Mesendoderm (in vitro differentiated cells): Measurements from ENCODE around the gene HAPLN2. TPM values are rescaled to one million over a fixed set of nuclear protein-coding genes. Genes with fewer than 3 reads are reported as not detected.

Experiments
- DNase-seq: peaks from one replicate; pipeline ENCODE4 v3.0.0; 2013
- H2AK5ac ChIP-seq: 2 replicates; pipeline ENCODE4 v1.6.1; 2013; ENCODE audit warnings: low read length, inconsistent platforms
- H2BK120ac ChIP-seq: 2 replicates; pipeline ENCODE4 v1.6.1; 2013; ENCODE audit warnings: low read depth, mild to moderate bottlenecking, low read length, moderate library complexity, mixed read lengths
- H2BK15ac ChIP-seq: replicated peaks from 2 replicates; pipeline ENCODE4 v1.6.1; 2013; ENCODE audit warnings: low read depth, mild to moderate bottlenecking, moderate library complexity
- H2BK5ac ChIP-seq: 2 replicates; pipeline ENCODE4 v1.6.1; 2013; ENCODE audit warnings: low read length, inconsistent platforms
- H3K18ac ChIP-seq: 2 replicates; pipeline ENCODE4 v1.6.1; 2013; ENCODE audit warnings: mild to moderate bottlenecking, low read length, mixed read lengths
- H3K23ac ChIP-seq: one replicate; pipeline ENCODE4 v1.6.1; 2013; ENCODE audit warnings: low read length
- H3K27ac ChIP-seq: 2 replicates; pipeline ENCODE4 v1.5.1; 2013; ENCODE audit warnings: low read depth, mild to moderate bottlenecking, inconsistent platforms, low read length, moderate library complexity
- H3K27me3 ChIP-seq: 2 replicates; pipeline ENCODE4 v1.6.1; 2013; ENCODE audit warnings: low read length, control low read depth, mild to moderate bottlenecking, inconsistent platforms; ENCODE audit not compliant: insufficient read depth, poor library complexity
- H3K36me3 ChIP-seq: 2 replicates; pipeline ENCODE4 v1.6.1; 2013; ENCODE audit warnings: low read length, inconsistent platforms; ENCODE audit not compliant: control insufficient read depth, insufficient read depth
- H3K4ac ChIP-seq: one replicate; pipeline ENCODE4 v1.6.1; 2013; ENCODE audit warnings: low read depth, mild to moderate bottlenecking, low read length, moderate library complexity
- H3K4me1 ChIP-seq: 2 replicates; pipeline ENCODE4 v1.6.1; 2013; ENCODE audit warnings: low read depth, low read length, inconsistent platforms; ENCODE audit not compliant: control insufficient read depth
- H3K4me2 ChIP-seq: 2 replicates; pipeline ENCODE4 v1.6.1; 2013; ENCODE audit warnings: low read length
- H3K4me3 ChIP-seq: 2 replicates; pipeline ENCODE4 v1.5.1; 2013; ENCODE audit warnings: mild to moderate bottlenecking, low read length
- H3K56ac ChIP-seq: one replicate; pipeline ENCODE4 v1.6.1; 2013; ENCODE audit warnings: low read length
- H3K79me1 ChIP-seq: 2 replicates; pipeline ENCODE4 v1.6.1; 2013; ENCODE audit warnings: low read length, inconsistent platforms
- H3K79me2 ChIP-seq: 2 replicates; pipeline ENCODE4 v1.6.1; 2013; ENCODE audit warnings: mild to moderate bottlenecking, low read length; ENCODE audit not compliant: control insufficient read depth, insufficient read depth
- H3K9ac ChIP-seq: 2 replicates; pipeline ENCODE4 v1.6.1; 2013; ENCODE audit warnings: low read length, inconsistent platforms
- H4K5ac ChIP-seq: one replicate; pipeline ENCODE4 v1.6.1; 2013; ENCODE audit warnings: low read length
- H4K8ac ChIP-seq: one replicate; pipeline ENCODE4 v1.6.1; 2013; ENCODE audit warnings: low read depth, mild to moderate bottlenecking, control low read depth, low read length, moderate library complexity
- WGBS: extraction: QIAGEN DNeasy Blood & Tissue Kit; methylation state at CpG from one replicate; pipeline ENCODE4 v1.1.7; 2013; ENCODE audit warnings: low lambda C conversion rate, missing lambda C conversion rate; ENCODE audit not compliant: insufficient coverage; ENCODE audit errors: extremely low coverage; 5-methylcytosine and 5-hydroxymethylcytosine counted together
- polyA plus RNA-seq, 2 experiments: library from polyadenylated mRNA; stranded (reverse); fragments of 200-250 nt; gene quantifications; one replicate each; pipeline ENCODE4 v1.2.3, GENCODE V29; 2013

HAPLN2 gene
- not detected for polyA plus RNA-seq (2013, experiment 1 of 2)
- polyA plus RNA-seq (2013, experiment 2 of 2) = 0.04 TPM

- Histone ChIP-seq H4K8ac (no peak within 1 kb of the TSS), H3K4me2 (no peak within 1 kb of the TSS), H4K5ac (no peak within 1 kb of the TSS), H2BK15ac (no peak within 1 kb of the TSS), H3K4me1 (no peaks in the 10 kb centered on the region), H3K79me1 (no peaks in the 10 kb centered on the region), H3K56ac (no peak within 1 kb of the TSS), H3K36me3 (no peaks in the 10 kb centered on the region), H3K79me2 (no peaks in the 10 kb centered on the region), H3K23ac (no peak within 1 kb of the TSS), H3K4me3 (no peak within 1 kb of the TSS), H2BK5ac (no peak within 1 kb of the TSS), H3K9ac (no peak within 1 kb of the TSS), H2BK120ac (no peak within 1 kb of the TSS), H3K18ac (no peak within 1 kb of the TSS), H3K27me3 (peaks cover 12% of the 10 kb centered on the region), H2AK5ac (no peak within 1 kb of the TSS), H3K27ac (no peak within 1 kb of the TSS), H3K4ac (no peak within 1 kb of the TSS)
- peak; percentile 67 for DNase-seq
- WGBS = no CpG with 5 or more reads among the region's 7 CpGs
These were observed at the start of gene HAPLN2 for GRCh38 chr1:156618853-156619581. HAPLN2 (plus strand) TSS chr1:156619415; CDS start chr1:156623491, 4,076 bp downstream.

GRCh38 chr1:156571261-156571852 is 47.9 kb upstream of the HAPLN2 start:
- Histone ChIP-seq H3K56ac (peak overlapping the region; percentile 95), H3K36me3 (no peaks in the 10 kb centered on the region), H3K27ac (no peak overlapping the region), H3K4me1 (peaks cover 4% of the 10 kb centered on the region), H3K27me3 (no peaks in the 10 kb centered on the region), H2AK5ac (no peak overlapping the region), H3K9ac (peak overlapping the region; percentile 83), H4K5ac (no peak overlapping the region), H3K18ac (peak overlapping the region; percentile 30), H2BK120ac (no peak overlapping the region), H3K4me3 (peak overlapping the region; percentile 75), H4K8ac (no peak overlapping the region), H3K79me1 (peaks cover 5% of the 10 kb centered on the region), H3K79me2 (peaks cover 4% of the 10 kb centered on the region), H3K23ac (no peak overlapping the region), H2BK5ac (no peak overlapping the region), H3K4me2 (peak overlapping the region; percentile 26), H3K4ac (no peak overlapping the region), H2BK15ac (no peak overlapping the region)
- DNase-seq = no peak
- no CpG with 5 or more reads among the region's 4 CpGs for WGBS

- H3K36me3 ChIP-seq = no peaks in the 10 kb centered on the region
- H3K4me1 ChIP-seq = peaks cover 4% of the 10 kb centered on the region
- DNase-seq = peak; percentile 90
- H2BK5ac ChIP-seq = no peak within 1 kb of the TSS
- H3K4ac ChIP-seq = no peak within 1 kb of the TSS
- H3K27ac ChIP-seq = no peak within 1 kb of the TSS
- H4K5ac ChIP-seq = no peak within 1 kb of the TSS
- H3K56ac ChIP-seq = peak within 1 kb of the TSS; percentile 95
- peak within 1 kb of the TSS; percentile 26 for H3K4me2 ChIP-seq
- no peak within 1 kb of the TSS for H4K8ac ChIP-seq
- no peak within 1 kb of the TSS for H3K23ac ChIP-seq
- H3K9ac ChIP-seq = peak within 1 kb of the TSS; percentile 83
- H2BK15ac ChIP-seq = no peak within 1 kb of the TSS
- no CpG with 5 or more reads among the region's 38 CpGs for WGBS
- no peaks in the 10 kb centered on the region for H3K27me3 ChIP-seq
- no peak within 1 kb of the TSS for H2BK120ac ChIP-seq
- peak within 1 kb of the TSS; percentile 75 for H3K4me3 ChIP-seq
- peaks cover 4% of the 10 kb centered on the region for H3K79me2 ChIP-seq
- H3K79me1 ChIP-seq = peaks cover 5% of the 10 kb centered on the region
- H2AK5ac ChIP-seq = no peak within 1 kb of the TSS
- H3K18ac ChIP-seq = peak within 1 kb of the TSS; percentile 30
These were observed 47.1 kb upstream of the HAPLN2 start, which contains the start of gene IQGAP3 for GRCh38 chr1:156571919-156572662. IQGAP3 (minus strand) TSS chr1:156572565; CDS start chr1:156572529, 36 bp downstream.

- Histone ChIP-seq H3K4me2 (no peak overlapping the region), H3K79me2 (peaks cover 4% of the 10 kb centered on the region), H2BK15ac (no peak overlapping the region), H3K79me1 (peaks cover 5% of the 10 kb centered on the region), H2BK5ac (no peak overlapping the region), H2AK5ac (no peak overlapping the region), H3K27ac (no peak overlapping the region), H3K9ac (no peak overlapping the region), H3K23ac (no peak overlapping the region), H3K27me3 (no peaks in the 10 kb centered on the region), H4K8ac (no peak overlapping the region), H3K56ac (no peak overlapping the region), H3K4me1 (peaks cover 4% of the 10 kb centered on the region), H3K36me3 (no peaks in the 10 kb centered on the region), H3K18ac (no peak overlapping the region), H3K4ac (no peak overlapping the region), H3K4me3 (no peak overlapping the region), H2BK120ac (no peak overlapping the region), H4K5ac (no peak overlapping the region)
- no peak for DNase-seq
- WGBS = no CpG with 5 or more reads among the region's 10 CpGs
These were observed 46.6 kb upstream of the HAPLN2 start for GRCh38 chr1:156572663-156573018.

- no peaks in the 10 kb centered on the region for H3K36me3 ChIP-seq
- WGBS = no CpG with 5 or more reads among the region's 2 CpGs
- H4K8ac ChIP-seq = no peak overlapping the region
- no peak overlapping the region for H2BK120ac ChIP-seq
- no peak overlapping the region for H3K27ac ChIP-seq
- H3K4me3 ChIP-seq = no peak overlapping the region
- H3K4ac ChIP-seq = no peak overlapping the region
- H3K79me1 ChIP-seq = peaks cover 5% of the 10 kb centered on the region
- H3K23ac ChIP-seq = no peak overlapping the region
- no peak overlapping the region for H4K5ac ChIP-seq
- H2BK5ac ChIP-seq = no peak overlapping the region
- H3K9ac ChIP-seq = no peak overlapping the region
- no peak overlapping the region for H3K4me2 ChIP-seq
- H2BK15ac ChIP-seq = no peak overlapping the region
- no peak overlapping the region for H3K18ac ChIP-seq
- H3K56ac ChIP-seq = no peak overlapping the region
- H3K4me1 ChIP-seq = peaks cover 4% of the 10 kb centered on the region
- peaks cover 4% of the 10 kb centered on the region for H3K79me2 ChIP-seq
- no peaks in the 10 kb centered on the region for H3K27me3 ChIP-seq
- DNase-seq = no peak
- no peak overlapping the region for H2AK5ac ChIP-seq
These were observed 45.1 kb upstream of the HAPLN2 start for GRCh38 chr1:156574039-156574633.
